Fibroblast of the aortic adventitia (primary cell): ENCODE results near the gene TREM2. TPM values are rescaled to one million over a fixed set of nuclear protein-coding genes. Genes with fewer than 3 reads are reported as not detected.

ENCODE experiments used
- DNase-seq: peaks from one replicate; pipeline ENCODE4 v3.0.0-alpha.2; 2010; ENCODE audit warnings: low read depth
- H3K4me3 ChIP-seq: 2 replicates; pipeline ENCODE4 v1.5.1; 2011; ENCODE audit warnings: low read depth, mild to moderate bottlenecking, control low read depth, low read length, moderate library complexity
- CTCF ChIP-seq: IDR thresholded peaks from 2 replicates; pipeline ENCODE4 v1.5.1; 2011; ENCODE audit warnings: mild to moderate bottlenecking, low read length, control low read depth, inconsistent platforms; ENCODE audit not compliant: insufficient read depth
- total RNA-seq: library from RNA; depleted of rRNA; stranded (reverse); fragments of >200 nt; gene quantifications from 2 replicates; pipeline ENCODE4 v1.2.3, GENCODE V29; 2012; ENCODE audit warnings: low replicate concordance

TREM2 gene
- total RNA-seq, 1 donor = not detected

GRCh38 chr6:41136911-41137310 is 26.0 kb downstream of the TREM2 start:
- no peak for TF ChIP-seq CTCF
- no peak for DNase-seq
- no peak overlapping the region for H3K4me3 ChIP-seq

GRCh38 chr6:41135062-41135832 is 27.7 kb downstream of the TREM2 start:
- no peak for TF ChIP-seq CTCF
- H3K4me3 ChIP-seq = no peak overlapping the region
- no peak for DNase-seq

GRCh38 chr6:41132254-41132653 is 30.7 kb downstream of the TREM2 start:
- no peak for DNase-seq
- no peak overlapping the region for H3K4me3 ChIP-seq
- TF ChIP-seq CTCF = no peak

GRCh38 chr6:41125282-41125681 is 37.6 kb downstream of the TREM2 start:
- no peak overlapping the region for H3K4me3 ChIP-seq
- TF ChIP-seq CTCF = no peak
- no peak for DNase-seq

GRCh38 chr6:41122918-41123317 is 40.0 kb downstream of the TREM2 start:
- DNase-seq = no peak
- TF ChIP-seq CTCF = no peak
- no peak overlapping the region for H3K4me3 ChIP-seq

GRCh38 chr6:41122373-41122772 is 40.5 kb downstream of the TREM2 start:
- TF ChIP-seq CTCF = no peak
- peak; percentile 4 for DNase-seq
- no peak overlapping the region for H3K4me3 ChIP-seq

- no peak for DNase-seq
- H3K4me3 ChIP-seq = no peak overlapping the region
- no peak for TF ChIP-seq CTCF
These were observed 42.9 kb downstream of the TREM2 start for GRCh38 chr6:41120058-41120457.
